Sigmoid colon (tissue), 4 donors: ENCODE measurements around the gene UMODL1.

Source experiments
- CTCF ChIP-seq, 4 experiments: fragments of 450-650 bp in 3 of 4; fragments of 200-600 bp in 1 of 4; IDR thresholded peaks; one replicate each; pipeline ENCODE4 v1.5.1; 2016 to 2019; ENCODE audit warnings: antibody characterized with exemption in 4 of 4, mild to moderate bottlenecking in 3 of 4, moderate library complexity in 2 of 4
- POLR2AphosphoS5 ChIP-seq, 4 donors: sonication (generic); formaldehyde crosslinking; IDR thresholded peaks; one replicate each; pipeline ENCODE4 v1.6.1; 2017; ENCODE audit warnings: antibody characterized with exemption in 4 of 4

GRCh38 chr21:42049578-42050430 is 21.3 kb upstream of the UMODL1 start:
- TF ChIP-seq POLR2AphosphoS5 (IDR thresholded peaks at IDR 0.05) = no peak
- TF ChIP-seq CTCF (IDR thresholded peaks at IDR 0.05) = no peak
